ENCODE measurements around the gene NHLRC1. TPM values are rescaled to one million over a fixed set of nuclear protein-coding genes. Genes with fewer than 3 reads are reported as not detected.

The NHLRC1 gene
- total and polyA plus RNA-seq, 10 of the 15 experiments (the other 5 are each of a cell fraction or from before 2014, with no cell fraction given) = 0.04 to 0.22 (median 0.12) TPM; not detected in 2

DNA sequence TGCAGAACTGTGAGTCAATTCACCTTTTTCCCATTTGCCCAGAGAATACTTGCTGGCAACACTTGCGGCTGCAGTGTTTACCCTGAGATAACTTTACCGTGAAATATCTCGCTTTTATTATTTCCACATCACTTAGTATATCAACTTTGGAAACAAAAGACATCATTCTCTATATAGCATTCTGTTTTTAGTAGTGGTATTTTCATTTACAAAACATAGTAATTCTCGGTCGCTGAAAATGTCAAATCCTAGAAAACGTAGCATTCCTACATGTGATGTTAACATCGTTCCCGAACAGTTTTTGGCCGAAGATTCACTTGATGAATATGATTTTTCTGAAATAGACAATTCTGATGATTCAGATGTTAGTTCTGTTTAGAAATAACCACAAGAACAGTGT lies 52.0 kb downstream of the NHLRC1 start:
- ChIA-PET RAD21 (ENCODE audit: unreplicated experiment) (no interaction called here), CTCF (no interaction called here), POLR2A (interaction anchor here (0.6 kb wide), 1 partner anchor 41 kb away, joined by 3 read pairs; no protein-coding TSS in a partner anchor), SMC1A (ENCODE audit: uncharacterized antibody, unreplicated experiment) (no interaction called here)
- intact Hi-C loops (cut with micrococcal nuclease; ENCODE audit: unreplicated experiment) (no loop called here), in situ Hi-C loops (cut with MboI) (no loop called here)
- no peak for DNase-seq (ENCODE audit: low read depth, low spot score)
- H2AFZ ChIP-seq (ENCODE audit: control insufficient read depth, low read depth, low read length) = no peak overlapping the region
- no peaks in the 10 kb centered on the region for H3K79me2 ChIP-seq (ENCODE audit: control insufficient read depth, insufficient read depth, low read length)
- no peak overlapping the region for H3K9ac ChIP-seq (ENCODE audit: control insufficient read depth, insufficient read depth, low read length)
- H3K4me3 ChIP-seq = no peak overlapping the region
- TF ChIP-seq SUZ12 (IDR thresholded peaks at IDR 0.05; ENCODE audit: unreplicated experiment) (no peak), BACH1 (IDR thresholded peaks at IDR 0.05; ENCODE audit: borderline replicate concordance) (no peak), FOXK2 (IDR thresholded peaks at IDR 0.05) (no peak), KDM1A (IDR thresholded peaks at IDR 0.05; ENCODE audit: borderline replicate concordance) (no peak), NFYB (IDR thresholded peaks at IDR 0.05; ENCODE audit: insufficient read depth, low read depth, low read length) (no peak), RUNX3 (IDR thresholded peaks at IDR 0.05; ENCODE audit: low read length) (no peak), RB1 (IDR thresholded peaks at IDR 0.05; ENCODE audit: borderline replicate concordance) (no peak), EED (IDR thresholded peaks at IDR 0.05; ENCODE audit: low read depth) (no peak), PAX8 (IDR thresholded peaks at IDR 0.05) (no peak), PAX5 (IDR thresholded peaks at IDR 0.05; ENCODE audit: borderline replicate concordance, low read depth, low read length) (no peak), YBX1 (IDR thresholded peaks at IDR 0.05) (no peak)
- TF ChIP-seq, protein P1, sequence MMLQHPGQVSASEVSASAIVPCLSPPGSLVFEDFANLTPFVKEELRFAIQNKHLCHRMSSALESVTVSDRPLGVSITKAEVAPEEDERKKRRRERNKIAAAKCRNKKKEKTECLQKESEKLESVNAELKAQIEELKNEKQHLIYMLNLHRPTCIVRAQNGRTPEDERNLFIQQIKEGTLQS (IDR thresholded peaks at IDR 0.05; ENCODE audit: borderline replicate concordance, extremely low read depth, low read depth, low read length) = no peak
- TF ChIP-seq, protein P2, sequence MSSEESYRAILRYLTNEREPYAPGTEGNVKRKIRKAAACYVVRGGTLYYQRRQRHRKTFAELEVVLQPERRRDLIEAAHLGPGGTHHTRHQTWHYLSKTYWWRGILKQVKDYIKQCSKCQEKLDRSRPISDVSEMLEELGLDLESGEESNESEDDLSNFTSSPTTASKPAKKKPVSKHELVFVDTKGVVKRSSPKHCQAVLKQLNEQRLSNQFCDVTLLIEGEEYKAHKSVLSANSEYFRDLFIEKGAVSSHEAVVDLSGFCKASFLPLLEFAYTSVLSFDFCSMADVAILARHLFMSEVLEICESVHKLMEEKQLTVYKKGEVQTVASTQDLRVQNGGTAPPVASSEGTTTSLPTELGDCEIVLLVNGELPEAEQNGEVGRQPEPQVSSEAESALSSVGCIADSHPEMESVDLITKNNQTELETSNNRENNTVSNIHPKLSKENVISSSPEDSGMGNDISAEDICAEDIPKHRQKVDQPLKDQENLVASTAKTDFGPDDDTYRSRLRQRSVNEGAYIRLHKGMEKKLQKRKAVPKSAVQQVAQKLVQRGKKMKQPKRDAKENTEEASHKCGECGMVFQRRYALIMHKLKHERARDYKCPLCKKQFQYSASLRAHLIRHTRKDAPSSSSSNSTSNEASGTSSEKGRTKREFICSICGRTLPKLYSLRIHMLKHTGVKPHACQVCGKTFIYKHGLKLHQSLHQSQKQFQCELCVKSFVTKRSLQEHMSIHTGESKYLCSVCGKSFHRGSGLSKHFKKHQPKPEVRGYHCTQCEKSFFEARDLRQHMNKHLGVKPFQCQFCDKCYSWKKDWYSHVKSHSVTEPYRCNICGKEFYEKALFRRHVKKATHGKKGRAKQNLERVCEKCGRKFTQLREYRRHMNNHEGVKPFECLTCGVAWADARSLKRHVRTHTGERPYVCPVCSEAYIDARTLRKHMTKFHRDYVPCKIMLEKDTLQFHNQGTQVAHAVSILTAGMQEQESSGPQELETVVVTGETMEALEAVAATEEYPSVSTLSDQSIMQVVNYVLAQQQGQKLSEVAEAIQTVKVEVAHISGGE (CRISPR knock-in tag; IDR thresholded peaks at IDR 0.05) = no peak
- TF ChIP-seq, protein P3, sequence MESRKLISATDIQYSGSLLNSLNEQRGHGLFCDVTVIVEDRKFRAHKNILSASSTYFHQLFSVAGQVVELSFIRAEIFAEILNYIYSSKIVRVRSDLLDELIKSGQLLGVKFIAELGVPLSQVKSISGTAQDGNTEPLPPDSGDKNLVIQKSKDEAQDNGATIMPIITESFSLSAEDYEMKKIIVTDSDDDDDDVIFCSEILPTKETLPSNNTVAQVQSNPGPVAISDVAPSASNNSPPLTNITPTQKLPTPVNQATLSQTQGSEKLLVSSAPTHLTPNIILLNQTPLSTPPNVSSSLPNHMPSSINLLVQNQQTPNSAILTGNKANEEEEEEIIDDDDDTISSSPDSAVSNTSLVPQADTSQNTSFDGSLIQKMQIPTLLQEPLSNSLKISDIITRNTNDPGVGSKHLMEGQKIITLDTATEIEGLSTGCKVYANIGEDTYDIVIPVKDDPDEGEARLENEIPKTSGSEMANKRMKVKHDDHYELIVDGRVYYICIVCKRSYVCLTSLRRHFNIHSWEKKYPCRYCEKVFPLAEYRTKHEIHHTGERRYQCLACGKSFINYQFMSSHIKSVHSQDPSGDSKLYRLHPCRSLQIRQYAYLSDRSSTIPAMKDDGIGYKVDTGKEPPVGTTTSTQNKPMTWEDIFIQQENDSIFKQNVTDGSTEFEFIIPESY (IDR thresholded peaks at IDR 0.05) = no peak
- BruUV-seq (replicated peaks) = no TSS peak
- WGBS (ENCODE audit: insufficient coverage, insufficient replicate concordance, low lambda C conversion rate, missing lambda C conversion rate) = 73% methylated on average over 9 of the region's 9 CpGs
- no peak overlapping the region for H3K27ac ChIP-seq (ENCODE audit: control insufficient read depth, insufficient read depth)
- H4K20me1 ChIP-seq (ENCODE audit: control insufficient read depth, insufficient read depth) = no peaks in the 10 kb centered on the region
- peaks cover 2% of the 10 kb centered on the region; the same call in 1 of the 3 replicates for H3K9me3 ChIP-seq (replicated peaks; ENCODE audit: control insufficient read depth, insufficient read depth, low read length)
- no peaks in the 10 kb centered on the region for H3K27me3 ChIP-seq (replicated peaks in 1 of 2; ENCODE audit: control insufficient read depth in 2 of 2, insufficient read depth in 2 of 2, low read length in 1 of 2)
- H3K4me2 ChIP-seq (ENCODE audit: control insufficient read depth, insufficient read depth) = no peak overlapping the region
- FAIRE-seq = no peak
- ATAC-seq = no peak
- H3K4me1 ChIP-seq (ENCODE audit: control insufficient read depth, insufficient read depth, low read length) = no peaks in the 10 kb centered on the region
- H3K36me3 ChIP-seq (ENCODE audit: control insufficient read depth in 2 of 2, insufficient read depth in 2 of 2, low read length in 1 of 2) = no peaks in the 10 kb centered on the region

Data from GM12878 (cell line).